ENCODE results near the gene MTREX. TPM values are rescaled to one million over a fixed set of nuclear protein-coding genes. Genes with fewer than 3 reads are reported as not detected.

Gene MTREX
- polyA plus RNA-seq, 2 donors = 19.1 to 21.2 TPM

- Histone ChIP-seq H3K27ac (ENCODE audit: low read depth in 2 of 2, low read length in 1 of 2) (no peak overlapping the region), H3K36me3 (ENCODE audit: control insufficient read depth in 2 of 2, insufficient read depth in 2 of 2, low read length in 1 of 2) (no peaks in the 10 kb centered on the region), H3K9me3 (ENCODE audit: control insufficient read depth in 2 of 2, insufficient read depth in 1 of 2, low read depth in 1 of 2, low read length in 1 of 2) (no peaks in the 10 kb centered on the region), H3K27me3 (ENCODE audit: control insufficient read depth in 1 of 2, insufficient read depth in 2 of 2, low read length in 2 of 2) (no peaks in the 10 kb centered on the region), H3K4me3 (ENCODE audit: low read depth in 1 of 2, low read length in 2 of 2) (no peak overlapping the region), H3K4me1 (ENCODE audit: control insufficient read depth in 2 of 2, insufficient read depth in 2 of 2, low read length in 1 of 2) (no peaks in the 10 kb centered on the region)
- WGBS, 2 donors = 87 to 89% methylated on average over 1 of the region's 1 CpG
Measured at GRCh38 chr5:55319491-55319890, 11.7 kb downstream of the MTREX start.

GRCh38 chr5:55320571-55320970 lies 12.8 kb downstream of the MTREX start:
- WGBS, 2 donors = 71 to 74% methylated on average over 4 of the region's 4 CpGs
- Histone ChIP-seq H3K27me3 (ENCODE audit: control insufficient read depth in 1 of 2, insufficient read depth in 2 of 2, low read length in 2 of 2) (no peaks in the 10 kb centered on the region), H3K36me3 (ENCODE audit: control insufficient read depth in 2 of 2, insufficient read depth in 2 of 2, low read length in 1 of 2) (no peaks in the 10 kb centered on the region), H3K27ac (ENCODE audit: low read depth in 2 of 2, low read length in 1 of 2) (no peak overlapping the region), H3K9me3 (ENCODE audit: control insufficient read depth in 2 of 2, insufficient read depth in 1 of 2, low read depth in 1 of 2, low read length in 1 of 2) (no peaks in the 10 kb centered on the region), H3K4me3 (ENCODE audit: low read depth in 1 of 2, low read length in 2 of 2) (no peak overlapping the region), H3K4me1 (ENCODE audit: control insufficient read depth in 2 of 2, insufficient read depth in 2 of 2, low read length in 1 of 2) (no peaks in the 10 kb centered on the region)

GRCh38 chr5:55324006-55324405 lies 16.2 kb downstream of the MTREX start:
- Histone ChIP-seq H3K4me3 (ENCODE audit: low read depth in 1 of 2, low read length in 2 of 2) (no peak overlapping the region), H3K27me3 (ENCODE audit: control insufficient read depth in 1 of 2, insufficient read depth in 2 of 2, low read length in 2 of 2) (no peaks in the 10 kb centered on the region), H3K27ac (ENCODE audit: low read depth in 2 of 2, low read length in 1 of 2) (no peak overlapping the region), H3K4me1 (ENCODE audit: control insufficient read depth in 2 of 2, insufficient read depth in 2 of 2, low read length in 1 of 2) (no peaks in the 10 kb centered on the region), H3K36me3 (ENCODE audit: control insufficient read depth in 2 of 2, insufficient read depth in 2 of 2, low read length in 1 of 2) (no peaks in the 10 kb centered on the region), H3K9me3 (ENCODE audit: control insufficient read depth in 2 of 2, insufficient read depth in 1 of 2, low read depth in 1 of 2, low read length in 1 of 2) (no peaks in the 10 kb centered on the region)

- Histone ChIP-seq H3K9me3 (ENCODE audit: control insufficient read depth in 2 of 2, insufficient read depth in 1 of 2, low read depth in 1 of 2, low read length in 1 of 2) (no peaks in the 10 kb centered on the region), H3K36me3 (ENCODE audit: control insufficient read depth in 2 of 2, insufficient read depth in 2 of 2, low read length in 1 of 2) (peaks cover 0 to under 1% of the 10 kb centered on the region in 2 donors), H3K27me3 (ENCODE audit: control insufficient read depth in 1 of 2, insufficient read depth in 2 of 2, low read length in 2 of 2) (no peaks in the 10 kb centered on the region), H3K4me1 (ENCODE audit: control insufficient read depth in 2 of 2, insufficient read depth in 2 of 2, low read length in 1 of 2) (no peaks in the 10 kb centered on the region), H3K4me3 (ENCODE audit: low read depth in 1 of 2, low read length in 2 of 2) (no peak overlapping the region), H3K27ac (ENCODE audit: low read depth in 2 of 2, low read length in 1 of 2) (no peak overlapping the region)
- 94 to 100% methylated on average over 1 of the region's 1 CpG for WGBS, 2 donors
Measured at GRCh38 chr5:55324815-55325418, 17.1 kb downstream of the MTREX start.

DNA sequence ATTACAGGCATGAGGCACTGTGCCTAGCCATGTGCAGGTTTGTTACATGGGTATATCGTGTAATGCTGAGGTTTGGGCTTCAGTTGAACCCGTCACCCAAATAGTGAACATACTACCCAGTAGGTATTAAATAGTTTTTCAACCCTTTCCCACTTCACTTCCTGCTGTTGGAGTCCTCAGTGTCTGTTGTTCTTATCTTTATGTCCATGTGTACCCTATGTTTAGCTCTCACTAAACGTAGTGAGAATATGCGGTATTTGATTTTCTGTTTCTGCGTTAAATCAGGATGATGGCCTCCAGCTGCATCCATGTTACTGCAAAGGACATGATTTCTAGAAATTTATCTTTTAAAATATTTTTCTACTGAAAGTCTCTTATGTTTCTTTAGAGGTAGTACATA lies 17.8 kb downstream of the MTREX start:
- Histone ChIP-seq H3K36me3 (ENCODE audit: control insufficient read depth in 2 of 2, insufficient read depth in 2 of 2, low read length in 1 of 2) (peaks cover 0 to 3% of the 10 kb centered on the region in 2 donors), H3K27me3 (ENCODE audit: control insufficient read depth in 1 of 2, insufficient read depth in 2 of 2, low read length in 2 of 2) (no peaks in the 10 kb centered on the region), H3K27ac (ENCODE audit: low read depth in 2 of 2, low read length in 1 of 2) (no peak overlapping the region), H3K4me3 (ENCODE audit: low read depth in 1 of 2, low read length in 2 of 2) (no peak overlapping the region), H3K9me3 (ENCODE audit: control insufficient read depth in 2 of 2, insufficient read depth in 1 of 2, low read depth in 1 of 2, low read length in 1 of 2) (no peaks in the 10 kb centered on the region), H3K4me1 (ENCODE audit: control insufficient read depth in 2 of 2, insufficient read depth in 2 of 2, low read length in 1 of 2) (no peaks in the 10 kb centered on the region)
- 95 to 97% methylated on average over 5 of the region's 5 CpGs for WGBS, 2 donors

- no peaks in the 10 kb centered on the region for H3K4me1 ChIP-seq (ENCODE audit: control insufficient read depth in 2 of 2, insufficient read depth in 2 of 2, low read length in 1 of 2)
- no peaks in the 10 kb centered on the region for H3K9me3 ChIP-seq (ENCODE audit: control insufficient read depth in 2 of 2, insufficient read depth in 1 of 2, low read depth in 1 of 2, low read length in 1 of 2)
- 64 to 75% methylated on average over 2 of the region's 2 CpGs for WGBS, 2 donors
- peaks cover 0 to 3% of the 10 kb centered on the region in 2 donors for H3K36me3 ChIP-seq (ENCODE audit: control insufficient read depth in 2 of 2, insufficient read depth in 2 of 2, low read length in 1 of 2)
- no peak overlapping the region for H3K4me3 ChIP-seq (ENCODE audit: low read depth in 1 of 2, low read length in 2 of 2)
- H3K27me3 ChIP-seq (ENCODE audit: control insufficient read depth in 1 of 2, insufficient read depth in 2 of 2, low read length in 2 of 2) = no peaks in the 10 kb centered on the region
- no peak overlapping the region for H3K27ac ChIP-seq (ENCODE audit: low read depth in 2 of 2, low read length in 1 of 2)
Measured at GRCh38 chr5:55327281-55327680, 19.5 kb downstream of the MTREX start.

- H3K9me3 ChIP-seq (ENCODE audit: control insufficient read depth in 2 of 2, insufficient read depth in 1 of 2, low read depth in 1 of 2, low read length in 1 of 2) = no peaks in the 10 kb centered on the region
- no peak overlapping the region for H3K4me3 ChIP-seq (ENCODE audit: low read depth in 1 of 2, low read length in 2 of 2)
- 92 to 94% methylated on average over 3 of the region's 3 CpGs for WGBS, 2 donors
- peaks cover 0 to 3% of the 10 kb centered on the region in 2 donors for H3K36me3 ChIP-seq (ENCODE audit: control insufficient read depth in 2 of 2, insufficient read depth in 2 of 2, low read length in 1 of 2)
- H3K27me3 ChIP-seq (ENCODE audit: control insufficient read depth in 1 of 2, insufficient read depth in 2 of 2, low read length in 2 of 2) = no peaks in the 10 kb centered on the region
- no peak overlapping the region for H3K27ac ChIP-seq (ENCODE audit: low read depth in 2 of 2, low read length in 1 of 2)
- H3K4me1 ChIP-seq (ENCODE audit: control insufficient read depth in 2 of 2, insufficient read depth in 2 of 2, low read length in 1 of 2) = no peaks in the 10 kb centered on the region
Measured at GRCh38 chr5:55331321-55331720, 23.5 kb downstream of the MTREX start.

DNA sequence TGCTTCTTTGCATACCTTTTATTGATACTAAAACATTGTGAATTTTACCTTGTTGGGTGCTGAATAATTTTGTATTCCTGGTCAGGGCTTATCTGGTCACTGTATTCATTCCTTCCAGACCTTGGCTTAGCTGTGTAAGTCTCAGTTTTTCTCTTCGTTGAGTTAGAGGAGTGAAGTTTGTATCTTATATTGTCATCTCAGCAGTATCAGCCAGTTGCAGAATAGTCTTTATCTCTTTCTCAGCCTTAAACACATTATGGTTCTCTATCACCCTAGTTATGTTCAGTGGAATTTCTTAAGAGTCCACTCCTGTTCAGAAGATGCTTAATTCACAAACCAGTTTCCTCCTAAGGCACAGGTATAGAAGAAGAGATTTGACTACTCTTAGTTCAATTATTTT lies 25.2 kb downstream of the MTREX start:
- H3K27ac ChIP-seq (ENCODE audit: low read depth in 2 of 2, low read length in 1 of 2) = no peak overlapping the region
- H3K4me3 ChIP-seq (ENCODE audit: low read depth in 1 of 2, low read length in 2 of 2) = no peak overlapping the region
- H3K4me1 ChIP-seq (ENCODE audit: control insufficient read depth in 2 of 2, insufficient read depth in 2 of 2, low read length in 1 of 2) = no peaks in the 10 kb centered on the region
- H3K27me3 ChIP-seq (ENCODE audit: control insufficient read depth in 1 of 2, insufficient read depth in 2 of 2, low read length in 2 of 2) = no peaks in the 10 kb centered on the region
- no peaks in the 10 kb centered on the region for H3K9me3 ChIP-seq (ENCODE audit: control insufficient read depth in 2 of 2, insufficient read depth in 1 of 2, low read depth in 1 of 2, low read length in 1 of 2)
- WGBS, 2 donors = 88 to 92% methylated on average over 1 of the region's 1 CpG
- H3K36me3 ChIP-seq (ENCODE audit: control insufficient read depth in 2 of 2, insufficient read depth in 2 of 2, low read length in 1 of 2) = peaks cover 0 to 3% of the 10 kb centered on the region in 2 donors

GRCh38 chr5:55333811-55334210 lies 26.0 kb downstream of the MTREX start:
- Histone ChIP-seq H3K36me3 (ENCODE audit: control insufficient read depth in 2 of 2, insufficient read depth in 2 of 2, low read length in 1 of 2) (peaks cover 0 to 3% of the 10 kb centered on the region in 2 donors), H3K9me3 (ENCODE audit: control insufficient read depth in 2 of 2, insufficient read depth in 1 of 2, low read depth in 1 of 2, low read length in 1 of 2) (no peaks in the 10 kb centered on the region), H3K4me3 (ENCODE audit: low read depth in 1 of 2, low read length in 2 of 2) (no peak overlapping the region), H3K27ac (ENCODE audit: low read depth in 2 of 2, low read length in 1 of 2) (no peak overlapping the region), H3K4me1 (ENCODE audit: control insufficient read depth in 2 of 2, insufficient read depth in 2 of 2, low read length in 1 of 2) (no peaks in the 10 kb centered on the region), H3K27me3 (ENCODE audit: control insufficient read depth in 1 of 2, insufficient read depth in 2 of 2, low read length in 2 of 2) (no peaks in the 10 kb centered on the region)
- 97 to 100% methylated on average over 2 of the region's 2 CpGs for WGBS, 2 donors

- WGBS, 2 donors = 79 to 84% methylated on average over 2 of the region's 2 CpGs
- Histone ChIP-seq H3K9me3 (ENCODE audit: control insufficient read depth in 2 of 2, insufficient read depth in 1 of 2, low read depth in 1 of 2, low read length in 1 of 2) (no peaks in the 10 kb centered on the region), H3K4me1 (ENCODE audit: control insufficient read depth in 2 of 2, insufficient read depth in 2 of 2, low read length in 1 of 2) (no peaks in the 10 kb centered on the region), H3K36me3 (ENCODE audit: control insufficient read depth in 2 of 2, insufficient read depth in 2 of 2, low read length in 1 of 2) (no peaks in the 10 kb centered on the region), H3K27ac (ENCODE audit: low read depth in 2 of 2, low read length in 1 of 2) (no peak overlapping the region), H3K4me3 (ENCODE audit: low read depth in 1 of 2, low read length in 2 of 2) (no peak overlapping the region), H3K27me3 (ENCODE audit: control insufficient read depth in 1 of 2, insufficient read depth in 2 of 2, low read length in 2 of 2) (no peaks in the 10 kb centered on the region)
Measured at GRCh38 chr5:55338092-55338613, 30.4 kb downstream of the MTREX start.

Measured in esophagus (tissue), 2 donors.